ENCODE data around the gene AFAP1L2. TPM values are rescaled to one million over a fixed set of nuclear protein-coding genes. Genes with fewer than 3 reads are reported as not detected.

The AFAP1L2 gene
- total and polyA plus RNA-seq, 9 of the 15 experiments (the other 6 are each of a cell fraction or from before 2014, with no cell fraction given): 0.07 TPM; not detected in 8

GRCh38 chr10:114265392-114266053 is 138.8 kb downstream of the AFAP1L2 start:
- Histone ChIP-seq H3K9me1 (ENCODE audit: control insufficient read depth, insufficient read depth, low read length) (no peaks in the 10 kb centered on the region), H4K20me1 (replicated peaks; ENCODE audit: control insufficient read depth, insufficient read depth, low read length) (no peaks in the 10 kb centered on the region), H3K27ac (ENCODE audit: extremely low read depth, low read depth, low read length) (no peak overlapping the region), H3K36me3 (ENCODE audit: control insufficient read depth, insufficient read depth, low read length) (no peaks in the 10 kb centered on the region), H3K4me2 (ENCODE audit: insufficient read depth, low read length) (no peak overlapping the region), H3K9me3 (replicated peaks; ENCODE audit: control insufficient read depth, insufficient read depth, low read depth, low read length) (no peaks in the 10 kb centered on the region), H3K4me3 (no peak overlapping the region), H3K27me3 (ENCODE audit: control insufficient read depth in 2 of 2, insufficient read depth in 2 of 2, low read length in 2 of 2) (no peaks in the 10 kb centered on the region), H3K4me1 (replicated peaks in 1 of 2; ENCODE audit: control insufficient read depth in 2 of 2, insufficient read depth in 2 of 2, low read length in 2 of 2) (no peaks in the 10 kb centered on the region; a peak in 1 of 5 replicates), H3K9ac (ENCODE audit: insufficient read depth in 1 of 2, low read depth in 2 of 2, low read length in 2 of 2) (no peak overlapping the region), H2AFZ (ENCODE audit: low read depth, low read length) (no peak overlapping the region), H3K79me2 (ENCODE audit: control insufficient read depth, insufficient read depth, low read length) (no peaks in the 10 kb centered on the region)
- no peak for TF ChIP-seq HMGXB4 (CRISPR knock-in tag; IDR thresholded peaks at IDR 0.05)
- no peak for TF ChIP-seq ZNF644 (tag; IDR thresholded peaks at IDR 0.05; ENCODE audit: low read depth)
- no peak for TF ChIP-seq NBN (IDR thresholded peaks at IDR 0.05; ENCODE audit: low read depth)
- TF ChIP-seq KDM2B (CRISPR knock-in tag; IDR thresholded peaks at IDR 0.05): no peak
- TF ChIP-seq ZSCAN32 (CRISPR knock-in tag; IDR thresholded peaks at IDR 0.05): no peak
- TF ChIP-seq MBD1 (CRISPR knock-in tag; IDR thresholded peaks at IDR 0.05): no peak
- ATAC-seq (no peak), FAIRE-seq (no peak), DNase-seq (ENCODE audit: extremely low read depth in 1 of 4, low spot score in 3 of 4) (no peak)
- intact Hi-C loops (cut with micrococcal nuclease) (no loop called here), in situ Hi-C loops (cut with MboI) (no loop called here)
- 2% methylated on average over 4 of the region's 6 CpGs for WGBS (ENCODE audit: insufficient coverage, low coverage, missing lambda C conversion rate)
- POLR2A ChIA-PET: no interaction called here
- CTCF ChIA-PET (ENCODE audit: low intra/inter-chr PET ratio): no interaction called here
- BruUV-seq (replicated peaks): no TSS peak

All from K562 (cell line).